Ascending aorta (tissue), 2 donors: ENCODE data around the gene PLB1. TPM values are rescaled to one million over a fixed set of nuclear protein-coding genes. Genes with fewer than 3 reads are reported as not detected.

Experiments used
- DNase-seq, 2 donors: peaks; one replicate each; pipeline ENCODE4 v3.0.0-alpha.2; 2019; ENCODE audit warnings: low spot score in 2 of 2
- H3K27ac ChIP-seq, 2 donors: fragments of 200-600 bp; sonication (generic); one replicate each; pipeline ENCODE4 v1.5.1; 2016 to 2017; ENCODE audit warnings: mild to moderate bottlenecking in 1 of 2
- H3K27me3 ChIP-seq: fragments of 200-600 bp; sonication (generic); one replicate; pipeline ENCODE4 v1.5.1; 2017
- H3K36me3 ChIP-seq, 2 donors: fragments of 200-600 bp; sonication (generic); one replicate each; pipeline ENCODE4 v1.5.1; 2016
- H3K4me1 ChIP-seq, 2 donors: fragments of 200-600 bp; sonication (generic); one replicate each; pipeline ENCODE4 v1.5.1; 2016 to 2017; ENCODE audit warnings: mild to moderate bottlenecking in 1 of 2
- H3K4me3 ChIP-seq, 2 donors: fragments of 200-600 bp; sonication (generic); one replicate each; pipeline ENCODE4 v1.5.1; 2016 to 2017; ENCODE audit warnings: mild to moderate bottlenecking in 1 of 2
- H3K9me3 ChIP-seq, 2 donors: fragments of 200-600 bp; sonication (generic); one replicate each; pipeline ENCODE4 v1.5.1; 2016
- CTCF ChIP-seq, 3 experiments: fragments of 200-600 bp in 2 of 3; fragments of 450-650 bp in 1 of 3; sonication (generic) in 2 of 3; IDR thresholded peaks; one replicate each; pipeline ENCODE4 v1.5.1; 2016 to 2019; ENCODE audit warnings: antibody characterized with exemption in 3 of 3, mild to moderate bottlenecking in 1 of 3, moderate library complexity in 1 of 3
- intact Hi-C: fragments of 100-400 bp; cut with DNase I; formaldehyde crosslinking; loops from one replicate; pipeline ENCODE4 v1.15.1; 2023
- total RNA-seq: library from RNA; depleted of rRNA; stranded (reverse); fragments of >200 nt; gene quantifications from one replicate; pipeline ENCODE4 v1.1.0, GENCODE V29; 2016

PLB1 gene
- total RNA-seq, 1 donor from 2014 or later = 9.7 TPM

GRCh38 chr2:28568533-28568932 is 72.7 kb downstream of the PLB1 start:
- H3K27me3 ChIP-seq = no peaks in the 10 kb centered on the region
- no peak for TF ChIP-seq CTCF (IDR thresholded peaks at IDR 0.05)
- H3K4me1 ChIP-seq = peaks cover 0 to 5% of the 10 kb centered on the region in 2 donors
- H3K27ac ChIP-seq = no peak overlapping the region
- H3K36me3 ChIP-seq = no peaks in the 10 kb centered on the region
- DNase-seq = no peak
- H3K4me3 ChIP-seq = no peak overlapping the region
- H3K9me3 ChIP-seq = no peaks in the 10 kb centered on the region
- intact Hi-C loops = loop anchor here (10.0 kb wide), 1 partner anchor 884 kb away; no protein-coding TSS in a partner anchor

- intact Hi-C loops = no loop called here
- no peak overlapping the region for H3K27ac ChIP-seq
- no peak for DNase-seq
- H3K27me3 ChIP-seq = no peaks in the 10 kb centered on the region
- H3K9me3 ChIP-seq = no peaks in the 10 kb centered on the region
- no peak overlapping the region for H3K4me3 ChIP-seq
- no peak for TF ChIP-seq CTCF (IDR thresholded peaks at IDR 0.05)
- no peaks in the 10 kb centered on the region for H3K36me3 ChIP-seq
- H3K4me1 ChIP-seq = peaks cover 0 to 5% of the 10 kb centered on the region in 2 donors
Observed at GRCh38 chr2:28570431-28570830, 74.6 kb downstream of the PLB1 start.

- no peak for DNase-seq
- intact Hi-C loops = no loop called here
- Histone ChIP-seq H3K27me3 (no peaks in the 10 kb centered on the region), H3K4me3 (no peak overlapping the region), H3K36me3 (no peaks in the 10 kb centered on the region), H3K4me1 (no peaks in the 10 kb centered on the region), H3K27ac (no peak overlapping the region), H3K9me3 (no peaks in the 10 kb centered on the region)
- TF ChIP-seq CTCF (IDR thresholded peaks at IDR 0.05) = no peak
Observed at GRCh38 chr2:28576714-28577113, 80.9 kb downstream of the PLB1 start.

GRCh38 chr2:28577791-28578680 is 82.2 kb downstream of the PLB1 start:
- no peaks in the 10 kb centered on the region for H3K36me3 ChIP-seq
- intact Hi-C loops = no loop called here
- no peak for DNase-seq
- no peaks in the 10 kb centered on the region for H3K9me3 ChIP-seq
- no peaks in the 10 kb centered on the region for H3K4me1 ChIP-seq
- no peaks in the 10 kb centered on the region for H3K27me3 ChIP-seq
- H3K27ac ChIP-seq = no peak overlapping the region
- TF ChIP-seq CTCF (IDR thresholded peaks at IDR 0.05) = no peak
- no peak overlapping the region for H3K4me3 ChIP-seq

GRCh38 chr2:28578774-28579173 is 82.9 kb downstream of the PLB1 start:
- no peaks in the 10 kb centered on the region for H3K36me3 ChIP-seq
- no peak overlapping the region for H3K4me3 ChIP-seq
- no peak overlapping the region for H3K27ac ChIP-seq
- no peaks in the 10 kb centered on the region for H3K27me3 ChIP-seq
- intact Hi-C loops = no loop called here
- DNase-seq = no peak
- no peak for TF ChIP-seq CTCF (IDR thresholded peaks at IDR 0.05)
- H3K9me3 ChIP-seq = no peaks in the 10 kb centered on the region
- H3K4me1 ChIP-seq = peaks cover 0 to 4% of the 10 kb centered on the region in 2 donors
